GM19025 (cell line): ENCODE measurements around the gene UBE2Q1.

Experiments used
- ATAC-seq: cut with Tn5 transposase; IDR thresholded peaks from one replicate; pipeline ENCODE4 v1.9.1; 2021; ENCODE audit warnings: mild to moderate bottlenecking, low read depth, moderate library complexity; ENCODE audit not compliant: unreplicated experiment

The UBE2Q1 gene

GRCh38 chr1:154557939-154558719 is at the start of gene UBE2Q1:
Gene UBE2Q1 (minus strand): TSS chr1:154558662. CDS start chr1:154558553, 109 bp downstream.
- ATAC-seq: no peak

DNA sequence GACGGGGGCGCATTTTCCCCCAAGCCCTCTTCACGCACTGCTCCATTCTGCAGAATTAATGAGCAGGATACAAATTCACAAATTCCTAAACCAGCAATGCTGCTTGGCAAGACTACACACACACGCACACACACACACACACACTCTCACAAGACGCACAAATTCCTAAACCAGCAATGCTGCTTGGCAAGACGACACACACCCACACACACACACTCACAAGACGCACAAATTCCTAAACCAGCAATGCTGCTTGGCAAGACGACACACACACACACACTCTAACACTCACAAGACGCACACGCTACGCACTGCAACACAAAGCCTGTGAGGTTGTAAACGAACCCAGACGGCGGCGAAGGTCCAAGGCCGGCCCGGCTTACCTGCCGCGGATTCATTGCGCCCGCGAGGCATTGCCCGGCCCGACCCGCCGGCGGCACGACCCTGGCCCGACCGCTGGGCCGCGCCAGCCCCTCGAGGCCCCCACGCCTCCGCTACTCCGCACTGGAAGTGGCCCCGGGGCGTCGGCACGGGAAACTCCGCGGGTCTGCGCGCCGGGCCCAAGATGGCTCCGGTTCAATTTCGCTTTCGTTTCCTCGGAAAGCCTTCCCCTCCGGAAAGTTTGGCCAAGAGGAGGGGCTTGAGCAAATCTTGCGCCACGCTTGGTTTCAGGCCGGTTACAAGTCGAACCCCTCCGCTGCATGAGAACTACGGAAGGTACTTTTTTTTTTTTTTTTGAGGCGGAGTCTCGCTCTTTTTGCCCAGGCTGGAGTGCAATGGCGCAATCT is 49.3 kb upstream of the UBE2Q1 start, which contains the start of gene ADAR:
ADAR (minus strand) TSS at position 578 of the 788 bp plus-strand sequence; CDS start at position 398, 180 bp downstream.
- ATAC-seq: peak; percentile 56

- ATAC-seq: no peak
Measured at GRCh38 chr1:154607106-154607608, 48.7 kb upstream of the UBE2Q1 start.

DNA sequence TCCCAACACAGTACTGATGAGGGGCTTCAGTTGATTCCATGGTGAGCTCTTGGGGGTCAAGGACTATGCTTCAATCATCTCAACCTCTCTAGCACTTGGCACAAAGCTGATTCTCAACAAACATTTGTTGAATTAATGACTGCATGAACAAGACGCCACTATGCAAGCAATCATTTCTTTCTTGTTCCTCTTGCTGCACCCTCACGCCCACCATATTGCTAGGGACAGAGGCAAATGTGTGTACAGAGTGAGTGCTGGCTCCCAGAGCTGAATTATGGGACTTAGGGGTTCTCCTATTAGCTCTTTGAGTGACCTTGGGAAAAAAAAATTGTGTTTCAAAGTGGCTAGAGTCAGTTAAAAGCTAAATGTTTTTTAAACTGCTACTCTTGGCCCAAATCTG is 47.1 kb upstream of the UBE2Q1 start:
- ATAC-seq: no peak

DNA sequence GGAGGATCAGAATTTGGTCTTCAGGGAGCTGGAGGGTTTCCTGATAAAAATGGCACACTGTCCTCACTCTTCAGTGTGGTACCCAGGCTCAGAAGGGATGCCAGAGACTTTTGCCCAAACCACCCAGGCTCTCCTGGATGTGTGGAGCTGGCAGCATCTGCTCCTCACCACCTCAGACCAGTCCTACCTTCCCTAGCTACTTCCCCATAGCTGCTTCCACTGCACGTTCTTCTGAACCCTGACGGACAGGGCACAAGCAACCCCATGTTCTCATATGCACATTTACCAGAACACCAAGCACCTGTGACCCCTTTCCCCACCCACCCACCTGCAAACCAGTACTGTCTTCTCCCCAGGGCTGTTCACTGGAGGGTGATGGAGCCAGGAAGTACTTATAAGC is 44.9 kb upstream of the UBE2Q1 start:
- ATAC-seq: no peak

GRCh38 chr1:154599658-154600057 is 41.2 kb upstream of the UBE2Q1 start:
- no peak for ATAC-seq

- ATAC-seq: no peak
Measured at GRCh38 chr1:154598871-154599635, 40.6 kb upstream of the UBE2Q1 start.

DNA sequence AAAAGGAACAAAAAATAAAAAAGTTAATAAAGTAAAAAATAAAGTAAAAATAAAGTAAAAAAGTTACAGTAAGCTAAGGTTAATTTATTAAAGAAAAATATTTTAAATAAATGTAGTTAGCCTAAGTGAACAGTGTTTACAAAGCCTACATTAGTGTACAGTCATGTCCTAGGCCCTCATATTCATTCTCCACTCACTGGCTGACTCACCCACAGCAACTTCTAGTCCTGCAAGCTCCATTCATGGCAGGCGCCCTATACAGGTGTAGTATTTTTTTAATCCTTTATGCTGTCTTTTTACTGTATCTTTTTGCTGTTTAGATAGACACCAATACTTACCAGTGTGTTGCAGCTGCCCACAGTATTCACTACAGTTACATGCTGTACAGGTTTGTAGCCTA is 37.2 kb upstream of the UBE2Q1 start:
- no peak for ATAC-seq

- ATAC-seq: no peak
Measured at GRCh38 chr1:154594811-154595210, 36.3 kb upstream of the UBE2Q1 start.

- no peak for ATAC-seq
Measured at GRCh38 chr1:154593390-154593789, 34.9 kb upstream of the UBE2Q1 start.

GRCh38 chr1:154591206-154591605 is 32.7 kb upstream of the UBE2Q1 start:
- ATAC-seq: no peak

- no peak for ATAC-seq
Measured at GRCh38 chr1:154590756-154591155, 32.3 kb upstream of the UBE2Q1 start.

GRCh38 chr1:154589780-154590179 is 31.3 kb upstream of the UBE2Q1 start:
- no peak for ATAC-seq

DNA sequence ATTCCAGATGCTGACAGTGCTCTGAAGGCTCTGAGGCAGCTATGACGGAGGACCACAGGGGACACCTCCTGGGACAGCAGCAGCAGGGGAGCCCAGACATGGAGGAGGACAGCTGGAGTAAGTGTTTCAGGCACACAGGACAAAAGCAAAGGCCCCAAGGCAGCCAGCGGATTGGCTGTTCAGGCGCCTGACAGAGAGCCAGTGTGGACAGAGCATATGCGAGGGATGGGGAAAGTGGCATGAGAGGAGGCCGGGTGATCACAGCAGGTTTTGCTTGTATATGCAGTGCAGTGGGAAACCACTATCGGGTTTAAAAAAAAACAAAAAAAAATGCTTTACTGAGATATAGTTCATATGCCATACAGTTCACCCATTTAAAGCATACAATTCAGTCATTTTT is 28.2 kb upstream of the UBE2Q1 start:
- ATAC-seq: no peak

GRCh38 chr1:154586231-154586630 is 27.8 kb upstream of the UBE2Q1 start:
- ATAC-seq: no peak

- no peak for ATAC-seq
Measured at GRCh38 chr1:154584267-154584994, 26.0 kb upstream of the UBE2Q1 start.

DNA sequence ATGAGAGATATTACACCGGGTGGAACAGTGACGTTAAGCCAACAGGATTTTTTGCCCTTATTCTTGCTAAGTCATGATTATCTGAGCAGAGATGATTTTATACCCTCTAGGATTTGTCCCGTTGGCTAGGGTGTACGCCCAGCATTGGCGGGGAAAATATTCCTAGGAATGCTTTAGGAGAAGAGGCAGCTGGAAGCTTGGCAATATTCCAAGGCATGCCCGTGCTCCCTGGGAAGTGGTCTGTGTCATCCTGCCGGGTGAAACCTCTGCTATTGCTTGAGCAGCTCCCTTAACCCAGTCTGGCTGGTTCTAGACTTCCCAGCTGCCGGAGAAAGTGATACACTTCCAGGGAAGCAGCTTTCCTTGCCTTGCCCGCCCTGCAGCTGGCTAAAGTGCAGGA is 25.3 kb upstream of the UBE2Q1 start:
- ATAC-seq: no peak

DNA sequence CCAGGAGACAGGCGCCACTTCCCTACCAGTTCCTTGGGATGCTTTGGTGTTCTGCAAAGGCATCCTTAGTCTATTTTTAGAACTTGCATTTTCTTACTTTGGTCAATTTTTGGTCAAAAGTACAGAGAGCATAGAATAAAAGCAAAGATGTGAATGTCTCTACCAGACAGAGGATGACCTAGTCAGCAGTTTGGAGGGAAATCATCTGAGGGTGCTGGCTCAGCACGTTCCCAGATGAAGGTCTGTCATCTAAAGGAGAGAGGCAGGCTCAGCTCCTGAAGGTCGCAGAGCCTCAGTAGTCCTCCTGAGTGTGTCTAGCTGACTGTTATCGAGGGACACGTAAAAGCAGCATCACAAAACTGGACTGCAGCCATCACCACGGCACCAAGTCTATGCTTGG is 24.4 kb upstream of the UBE2Q1 start:
- no peak for ATAC-seq

DNA sequence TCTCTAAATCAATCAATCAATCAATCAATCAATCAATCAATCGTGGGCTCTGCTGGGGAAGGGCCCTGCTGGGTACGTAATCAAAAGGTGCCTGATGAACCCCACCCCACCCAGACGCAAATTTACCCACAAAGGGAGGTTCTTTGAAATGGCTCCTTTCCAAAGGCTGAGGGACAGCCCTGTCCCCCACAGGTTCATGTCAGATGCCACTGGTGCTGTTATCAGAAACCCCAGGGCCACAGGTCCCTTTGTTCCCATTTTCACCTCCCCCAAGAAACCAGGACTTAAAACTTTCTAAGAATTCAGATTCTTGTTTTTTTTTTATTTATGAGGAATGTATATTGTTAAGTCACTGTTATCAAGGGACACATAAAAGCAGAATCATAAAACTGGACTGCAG is 23.3 kb upstream of the UBE2Q1 start:
- ATAC-seq: no peak

- ATAC-seq: no peak
Measured at GRCh38 chr1:154579374-154579773, 20.9 kb upstream of the UBE2Q1 start.
